Measurements from ENCODE around the gene FMN1.

Gene FMN1

DNA sequence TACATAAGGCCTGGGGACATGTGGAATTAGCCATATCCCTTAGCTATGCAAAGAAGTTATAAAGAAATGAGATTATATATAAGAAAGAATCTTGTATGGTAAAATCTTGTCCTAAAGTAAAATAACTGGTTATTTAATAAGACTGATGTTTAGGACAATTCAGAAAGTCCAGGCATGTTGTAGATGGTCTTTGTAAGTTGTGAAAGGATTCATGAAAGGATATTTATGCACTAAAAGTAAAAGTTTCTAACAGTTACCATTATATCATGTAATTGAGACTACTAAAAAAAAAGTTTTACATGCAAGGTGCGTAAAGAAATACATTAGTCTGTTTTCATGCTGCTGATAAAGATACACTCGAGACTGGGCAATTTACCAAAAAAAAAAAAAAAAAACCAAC, 146.3 kb downstream of the FMN1 start:
- DNase-seq (ENCODE audit: low read depth, low spot score) = no peak
- no peak for TF ChIP-seq POLR2AphosphoS5 (IDR thresholded peaks at IDR 0.05; ENCODE audit: borderline replicate concordance, low read depth, low read length)
- no peak for TF ChIP-seq FOXP2 (optimal IDR thresholded peaks at IDR 0.05; ENCODE audit: control extremely low read depth, extremely low read length, insufficient read depth)
- no peak for TF ChIP-seq EZH2 (IDR thresholded peaks at IDR 0.05)

GRCh38 chr15:33047077-33047476, 147.4 kb downstream of the FMN1 start:
- no peak for DNase-seq (ENCODE audit: low read depth, low spot score)
- Histone ChIP-seq H3K36me3 (ENCODE audit: insufficient read depth, low read length) (no peaks in the 10 kb centered on the region), H3K9me3 (ENCODE audit: low read depth, low read length) (no peaks in the 10 kb centered on the region), H3K4me3 (no peak overlapping the region), H3K27ac (no peak overlapping the region), H3K9ac (ENCODE audit: insufficient read length) (no peak overlapping the region)
- no peak for TF ChIP-seq FOXP2 (optimal IDR thresholded peaks at IDR 0.05; ENCODE audit: control extremely low read depth, extremely low read length, insufficient read depth)

More for the DNA sequence above, 146.3 kb downstream of the FMN1 start:
- Histone ChIP-seq H3K9ac (ENCODE audit: insufficient read length) (no peak overlapping the region), H3K36me3 (ENCODE audit: insufficient read depth, low read length) (no peaks in the 10 kb centered on the region), H3K9me3 (ENCODE audit: low read depth, low read length) (no peaks in the 10 kb centered on the region), H3K4me3 (no peak overlapping the region), H3K27ac (no peak overlapping the region)

DNA sequence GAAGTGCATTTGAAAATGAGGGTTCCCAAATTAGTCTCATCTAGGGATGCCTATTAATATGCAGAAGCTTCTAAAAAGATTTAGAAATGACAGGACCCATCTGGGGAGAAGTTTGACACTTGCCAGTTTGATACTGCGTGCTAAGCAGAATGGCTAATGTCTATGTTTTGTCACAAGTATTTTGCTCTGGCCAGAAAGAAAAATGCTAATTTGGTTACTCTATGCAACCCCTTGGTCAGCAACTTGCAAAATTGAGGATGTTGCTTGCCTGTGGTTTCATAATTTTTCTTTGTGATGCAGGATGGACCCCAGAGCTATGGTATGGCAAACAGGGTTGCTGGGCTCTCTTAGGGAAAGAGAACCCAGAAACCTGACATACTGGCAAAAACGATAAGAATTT, 148.2 kb downstream of the FMN1 start:
- Histone ChIP-seq H3K27ac (no peak overlapping the region), H3K4me3 (no peak overlapping the region), H3K9ac (ENCODE audit: insufficient read length) (no peak overlapping the region), H3K36me3 (ENCODE audit: insufficient read depth, low read length) (no peaks in the 10 kb centered on the region), H3K9me3 (ENCODE audit: low read depth, low read length) (no peaks in the 10 kb centered on the region)
- TF ChIP-seq EZH2 (IDR thresholded peaks at IDR 0.05) = no peak
- no peak for TF ChIP-seq POLR2AphosphoS5 (IDR thresholded peaks at IDR 0.05; ENCODE audit: borderline replicate concordance, low read depth, low read length)
- TF ChIP-seq FOXP2 (optimal IDR thresholded peaks at IDR 0.05; ENCODE audit: control extremely low read depth, extremely low read length, insufficient read depth) = no peak
- no peak for DNase-seq (ENCODE audit: low read depth, low spot score)

GRCh38 chr15:33045066-33045810, 149.3 kb downstream of the FMN1 start:
- Histone ChIP-seq H3K4me3 (no peak overlapping the region), H3K9me3 (ENCODE audit: low read depth, low read length) (no peaks in the 10 kb centered on the region), H3K9ac (ENCODE audit: insufficient read length) (no peak overlapping the region), H3K36me3 (ENCODE audit: insufficient read depth, low read length) (no peaks in the 10 kb centered on the region), H3K27ac (no peak overlapping the region)
- TF ChIP-seq FOXP2 (optimal IDR thresholded peaks at IDR 0.05; ENCODE audit: control extremely low read depth, extremely low read length, insufficient read depth) (no peak), POLR2AphosphoS5 (IDR thresholded peaks at IDR 0.05; ENCODE audit: borderline replicate concordance, low read depth, low read length) (no peak), EZH2 (IDR thresholded peaks at IDR 0.05) (no peak)
- DNase-seq (ENCODE audit: low read depth, low spot score) = no peak

DNA sequence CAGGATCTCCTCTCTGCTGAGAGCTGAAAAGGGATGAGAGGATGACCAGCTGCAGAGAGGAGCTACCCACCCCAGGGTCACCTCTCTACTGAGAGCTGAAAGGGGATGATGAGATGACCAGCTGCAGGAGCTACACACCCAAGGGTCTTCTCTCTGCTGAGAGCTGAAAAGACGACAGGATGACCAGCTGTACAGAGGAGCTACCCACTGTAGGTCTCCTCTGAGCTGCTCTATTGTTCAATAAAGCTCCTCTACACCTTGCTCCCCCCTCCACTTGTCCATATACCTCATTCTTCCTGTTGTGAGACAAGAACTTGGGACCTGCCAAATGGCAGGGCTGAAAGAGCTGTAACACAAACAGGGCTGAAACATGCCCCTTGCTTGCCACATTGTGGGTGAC, 149.9 kb downstream of the FMN1 start:
- H3K27ac ChIP-seq = no peak overlapping the region

DNA sequence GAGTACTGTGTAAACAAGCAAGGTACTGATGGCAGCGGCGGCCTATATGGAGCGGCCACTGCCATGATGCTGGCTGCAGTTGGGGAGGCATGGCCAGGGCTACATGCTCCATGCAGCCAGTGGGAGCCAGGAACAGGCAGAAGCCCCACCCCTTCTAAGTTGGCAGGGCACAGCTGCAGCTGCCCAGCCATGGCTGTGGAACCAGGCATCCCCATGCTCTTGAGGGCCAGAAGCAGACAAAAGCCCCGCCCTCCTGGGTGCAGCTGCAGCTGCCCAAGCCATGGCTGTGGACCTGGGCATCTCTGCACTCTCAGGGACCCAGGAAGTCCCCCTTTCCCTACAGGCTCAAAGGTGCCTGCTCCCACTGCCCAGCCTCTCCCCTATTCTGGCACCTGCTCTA, 150.9 kb downstream of the FMN1 start:
- H3K4me3 ChIP-seq = no peak overlapping the region
- DNase-seq (ENCODE audit: low read depth, low spot score) = no peak
- H3K27ac ChIP-seq = no peak overlapping the region
- H3K9me3 ChIP-seq (ENCODE audit: low read depth, low read length) = no peaks in the 10 kb centered on the region
- TF ChIP-seq EZH2 (IDR thresholded peaks at IDR 0.05) (no peak), POLR2AphosphoS5 (IDR thresholded peaks at IDR 0.05; ENCODE audit: borderline replicate concordance, low read depth, low read length) (no peak), FOXP2 (optimal IDR thresholded peaks at IDR 0.05; ENCODE audit: control extremely low read depth, extremely low read length, insufficient read depth) (no peak)
- H3K36me3 ChIP-seq (ENCODE audit: insufficient read depth, low read length) = no peaks in the 10 kb centered on the region
- H3K9ac ChIP-seq (ENCODE audit: insufficient read length) = no peak overlapping the region

More for the DNA sequence above, 149.9 kb downstream of the FMN1 start:
- DNase-seq (ENCODE audit: low read depth, low spot score) = no peak
- Histone ChIP-seq H3K9ac (ENCODE audit: insufficient read length) (no peak overlapping the region), H3K36me3 (ENCODE audit: insufficient read depth, low read length) (no peaks in the 10 kb centered on the region), H3K4me3 (no peak overlapping the region), H3K9me3 (ENCODE audit: low read depth, low read length) (no peaks in the 10 kb centered on the region)
- no peak for TF ChIP-seq EZH2 (IDR thresholded peaks at IDR 0.05)
- no peak for TF ChIP-seq POLR2AphosphoS5 (IDR thresholded peaks at IDR 0.05; ENCODE audit: borderline replicate concordance, low read depth, low read length)
- TF ChIP-seq FOXP2 (optimal IDR thresholded peaks at IDR 0.05; ENCODE audit: control extremely low read depth, extremely low read length, insufficient read depth) = no peak

GRCh38 chr15:33040496-33040895, 154.0 kb downstream of the FMN1 start:
- Histone ChIP-seq H3K9me3 (ENCODE audit: low read depth, low read length) (no peaks in the 10 kb centered on the region), H3K27ac (no peak overlapping the region), H3K4me3 (no peak overlapping the region), H3K36me3 (ENCODE audit: insufficient read depth, low read length) (no peaks in the 10 kb centered on the region), H3K9ac (ENCODE audit: insufficient read length) (no peak overlapping the region)
- TF ChIP-seq FOXP2 (optimal IDR thresholded peaks at IDR 0.05; ENCODE audit: control extremely low read depth, extremely low read length, insufficient read depth) (no peak), EZH2 (IDR thresholded peaks at IDR 0.05) (no peak), POLR2AphosphoS5 (IDR thresholded peaks at IDR 0.05; ENCODE audit: borderline replicate concordance, low read depth, low read length) (no peak)
- no peak for DNase-seq (ENCODE audit: low read depth, low spot score)

GRCh38 chr15:33034588-33034987, 159.9 kb downstream of the FMN1 start:
- no peak for TF ChIP-seq EZH2 (IDR thresholded peaks at IDR 0.05)
- Histone ChIP-seq H3K36me3 (ENCODE audit: insufficient read depth, low read length) (no peaks in the 10 kb centered on the region), H3K9ac (ENCODE audit: insufficient read length) (no peak overlapping the region), H3K4me3 (no peak overlapping the region), H3K9me3 (ENCODE audit: low read depth, low read length) (no peaks in the 10 kb centered on the region), H3K27ac (no peak overlapping the region)
- DNase-seq (ENCODE audit: low read depth, low spot score) = no peak

- no peak for DNase-seq (ENCODE audit: low read depth, low spot score)
- Histone ChIP-seq H3K9me3 (ENCODE audit: low read depth, low read length) (no peaks in the 10 kb centered on the region), H3K27ac (no peak overlapping the region), H3K9ac (ENCODE audit: insufficient read length) (no peak overlapping the region), H3K4me3 (no peak overlapping the region), H3K36me3 (ENCODE audit: insufficient read depth, low read length) (no peaks in the 10 kb centered on the region)
- TF ChIP-seq EZH2 (IDR thresholded peaks at IDR 0.05) (no peak), POLR2AphosphoS5 (IDR thresholded peaks at IDR 0.05; ENCODE audit: borderline replicate concordance, low read depth, low read length) (no peak), FOXP2 (optimal IDR thresholded peaks at IDR 0.05; ENCODE audit: control extremely low read depth, extremely low read length, insufficient read depth) (no peak)
These were observed 162.5 kb downstream of the FMN1 start for GRCh38 chr15:33032053-33032452.

All from SK-N-MC (cell line).